ENCODE results near the gene GCKR. TPM values are rescaled to one million over a fixed set of nuclear protein-coding genes. Genes with fewer than 3 reads are reported as not detected.

GCKR gene
- total and polyA plus RNA-seq, 2 donors (not counting 3 experiments of a cell fraction or from before 2014, with no cell fraction given) = 0.27 to 0.52 TPM

GRCh38 chr2:27506587-27506986 is 9.9 kb downstream of the GCKR start:
- H3K79me2 ChIP-seq (ENCODE audit: control insufficient read depth, insufficient read depth, low read length) = no peaks in the 10 kb centered on the region
- no peaks in the 10 kb centered on the region for H3K4me1 ChIP-seq (ENCODE audit: control insufficient read depth, extremely low read depth, insufficient read depth, low read length)
- CTCF ChIA-PET = no interaction called here
- no TSS peak for BruUV-seq (replicated peaks)
- POLR2A ChIA-PET = no interaction called here
- intact Hi-C loops (cut with micrococcal nuclease) (no loop called here), dilution Hi-C loops (cut with MboI; ENCODE audit: extremely low pct_ligation_motif_present, low sequenced_read_pairs) (no loop called here)
- no peak overlapping the region for H2AFZ ChIP-seq (ENCODE audit: low read depth, low read length)
- no peaks in the 10 kb centered on the region for H3K9me3 ChIP-seq (replicated peaks; ENCODE audit: control insufficient read depth, insufficient read depth, low read length)
- no peak overlapping the region for H3K4me2 ChIP-seq (ENCODE audit: insufficient read depth, low read length)
- no peaks in the 10 kb centered on the region for H3K36me3 ChIP-seq (ENCODE audit: control insufficient read depth in 2 of 2, extremely low read depth in 1 of 2, insufficient read depth in 2 of 2, low read length in 2 of 2)
- no peaks in the 10 kb centered on the region for H3K9me1 ChIP-seq (replicated peaks; ENCODE audit: control insufficient read depth, extremely low read depth, insufficient read depth, low read length)
- FAIRE-seq (no peak), DNase-seq (ENCODE audit: low read depth, low spot score) (no peak)
- no peak overlapping the region for H3K27ac ChIP-seq (ENCODE audit: insufficient read depth, low read depth, low read length)
- H3K4me3 ChIP-seq (replicated peaks in 1 of 3; ENCODE audit: insufficient read depth in 1 of 3, low read depth in 1 of 3, low read length in 3 of 3) = no peak overlapping the region
- no peak overlapping the region for H3K9ac ChIP-seq (replicated peaks; ENCODE audit: extremely low read depth, insufficient read depth, low read length)
- no peaks in the 10 kb centered on the region for H4K20me1 ChIP-seq (replicated peaks; ENCODE audit: control insufficient read depth, extremely low read depth, insufficient read depth, low read length)
- no peaks in the 10 kb centered on the region for H3K27me3 ChIP-seq (ENCODE audit: control insufficient read depth in 2 of 2, insufficient read depth in 2 of 2, low read length in 2 of 2)
- TF ChIP-seq POLR2A (IDR thresholded peaks at IDR 0.05; ENCODE audit: low read depth, low read length) (no peak), FOS (IDR thresholded peaks at IDR 0.05; ENCODE audit: borderline replicate concordance, insufficient read depth, low read length) (no peak), MAX (IDR thresholded peaks at IDR 0.05; ENCODE audit: insufficient read depth, insufficient read length) (no peak), POLR2AphosphoS5 (IDR thresholded peaks at IDR 0.05; ENCODE audit: insufficient read depth, low read depth, low read length) (no peak), JUN (IDR thresholded peaks at IDR 0.05; ENCODE audit: borderline replicate concordance, insufficient read depth, insufficient read length, low read depth) (no peak), GATA2 (IDR thresholded peaks at IDR 0.05; ENCODE audit: insufficient read depth, insufficient read length, low read depth, low read length) (no peak), MYC (IDR thresholded peaks at IDR 0.05; ENCODE audit: low read depth, low read length) (no peak)

- Histone ChIP-seq H3K4me3 (replicated peaks in 1 of 3; ENCODE audit: insufficient read depth in 1 of 3, low read depth in 1 of 3, low read length in 3 of 3) (no peak overlapping the region), H3K27ac (ENCODE audit: insufficient read depth, low read depth, low read length) (no peak overlapping the region), H3K79me2 (ENCODE audit: control insufficient read depth, insufficient read depth, low read length) (no peaks in the 10 kb centered on the region), H2AFZ (ENCODE audit: low read depth, low read length) (no peak overlapping the region), H3K36me3 (ENCODE audit: control insufficient read depth in 2 of 2, extremely low read depth in 1 of 2, insufficient read depth in 2 of 2, low read length in 2 of 2) (no peaks in the 10 kb centered on the region), H3K27me3 (ENCODE audit: control insufficient read depth in 2 of 2, insufficient read depth in 2 of 2, low read length in 2 of 2) (no peaks in the 10 kb centered on the region), H3K4me2 (ENCODE audit: insufficient read depth, low read length) (no peak overlapping the region), H3K9me3 (replicated peaks; ENCODE audit: control insufficient read depth, insufficient read depth, low read length) (no peaks in the 10 kb centered on the region), H3K9ac (replicated peaks; ENCODE audit: extremely low read depth, insufficient read depth, low read length) (no peak overlapping the region), H3K4me1 (ENCODE audit: control insufficient read depth, extremely low read depth, insufficient read depth, low read length) (no peaks in the 10 kb centered on the region), H3K9me1 (replicated peaks; ENCODE audit: control insufficient read depth, extremely low read depth, insufficient read depth, low read length) (no peaks in the 10 kb centered on the region), H4K20me1 (replicated peaks; ENCODE audit: control insufficient read depth, extremely low read depth, insufficient read depth, low read length) (no peaks in the 10 kb centered on the region)
- DNase-seq (ENCODE audit: low read depth, low spot score) (no peak), FAIRE-seq (no peak)
- CTCF ChIA-PET = interaction anchor here (0.5 kb wide), 1 partner anchor 16 kb away, joined by 3 read pairs; no protein-coding TSS in a partner anchor
- no TSS peak for BruUV-seq (replicated peaks)
- intact Hi-C loops (cut with micrococcal nuclease) (no loop called here), dilution Hi-C loops (cut with MboI; ENCODE audit: extremely low pct_ligation_motif_present, low sequenced_read_pairs) (no loop called here)
- TF ChIP-seq CTCF (IDR thresholded peaks at IDR 0.05; ENCODE audit: extremely low read depth in 1 of 2, insufficient read depth in 1 of 2, low read depth in 1 of 2, low read length in 2 of 2) (no peak), POLR2AphosphoS5 (IDR thresholded peaks at IDR 0.05; ENCODE audit: insufficient read depth, low read depth, low read length) (no peak), GATA2 (IDR thresholded peaks at IDR 0.05; ENCODE audit: insufficient read depth, insufficient read length, low read depth, low read length) (no peak), MAX (IDR thresholded peaks at IDR 0.05; ENCODE audit: insufficient read depth, insufficient read length) (no peak)
- POLR2A ChIA-PET = no interaction called here
These were observed 10.7 kb downstream of the GCKR start for GRCh38 chr2:27507293-27507692.
